ENCODE results near the gene OR6S1. TPM values are rescaled to one million over a fixed set of nuclear protein-coding genes. Genes with fewer than 3 reads are reported as not detected.
"Not testable (repeated sequence)": the region's sequence is repeated elsewhere in the genome, so short reads cannot be mapped to it uniquely, and the experiment has no call there.

Gene OR6S1
- total RNA-seq, 1 donor from 2014 or later, result not detected

GRCh38 chr14:20623798-20624197 lies 17.7 kb downstream of the OR6S1 start:
- Histone ChIP-seq H3K36me3 (no peaks in the 10 kb centered on the region), H3K9me3 (no peaks in the 10 kb centered on the region), H3K4me3 (no peak overlapping the region), H3K4me1 (peaks cover 27% of the 10 kb centered on the region), H3K27ac (no peak overlapping the region), H3K27me3 (no peaks in the 10 kb centered on the region)
- no peak for DNase-seq (ENCODE audit: extremely low spot score in 2 of 2)
- intact Hi-C loops (cut with DNase I), result no loop called here
- no peak for TF ChIP-seq CTCF (IDR thresholded peaks at IDR 0.05)
- TF ChIP-seq POLR2A (IDR thresholded peaks at IDR 0.05), result no peak
- no peak for TF ChIP-seq POLR2AphosphoS5 (IDR thresholded peaks at IDR 0.05; ENCODE audit: insufficient read depth in 1 of 2, low read depth in 1 of 2)

GRCh38 chr14:20622816-20623291 lies 18.6 kb downstream of the OR6S1 start:
- Histone ChIP-seq H3K27ac (no peak overlapping the region), H3K27me3 (no peaks in the 10 kb centered on the region), H3K36me3 (no peaks in the 10 kb centered on the region), H3K4me1 (peaks cover 27% of the 10 kb centered on the region), H3K9me3 (no peaks in the 10 kb centered on the region), H3K4me3 (peak overlapping the region in 1 of 2 donors; percentile 11)
- no peak for DNase-seq (ENCODE audit: extremely low spot score in 2 of 2)
- no peak for TF ChIP-seq POLR2A (IDR thresholded peaks at IDR 0.05)
- TF ChIP-seq CTCF (IDR thresholded peaks at IDR 0.05), result no peak
- TF ChIP-seq POLR2AphosphoS5 (IDR thresholded peaks at IDR 0.05; ENCODE audit: insufficient read depth in 1 of 2, low read depth in 1 of 2), result no peak
- intact Hi-C loops (cut with DNase I), result no loop called here

GRCh38 chr14:20620798-20621478 lies 20.6 kb downstream of the OR6S1 start:
- TF ChIP-seq POLR2AphosphoS5 (IDR thresholded peaks at IDR 0.05; ENCODE audit: insufficient read depth in 1 of 2, low read depth in 1 of 2) (no peak), POLR2A (IDR thresholded peaks at IDR 0.05) (no peak), CTCF (IDR thresholded peaks at IDR 0.05) (no peak)
- Histone ChIP-seq H3K36me3 (no peaks in the 10 kb centered on the region), H3K27ac (no peak overlapping the region), H3K4me3 (no peak overlapping the region), H3K4me1 (peaks cover 14% of the 10 kb centered on the region), H3K27me3 (no peaks in the 10 kb centered on the region), H3K9me3 (no peaks in the 10 kb centered on the region)
- no peak for DNase-seq (ENCODE audit: extremely low spot score in 2 of 2)
- intact Hi-C loops (cut with DNase I), result no loop called here

GRCh38 chr14:20619688-20620087 lies 21.8 kb downstream of the OR6S1 start:
- not testable (repeated sequence) for H3K36me3 ChIP-seq; DNase-seq (ENCODE audit: extremely low spot score in 2 of 2); H3K4me3 ChIP-seq; H3K27me3 ChIP-seq; H3K9me3 ChIP-seq; H3K4me1 ChIP-seq; H3K27ac ChIP-seq
- intact Hi-C loops (cut with DNase I), result loop anchor here (10.0 kb wide), 2 partner anchors 155 to 205 kb away; partner anchors contain the start of genes PIP4P1, PNP and TEP1

- Histone ChIP-seq H3K4me3 (no peak overlapping the region), H3K36me3 (no peaks in the 10 kb centered on the region), H3K27ac (no peak overlapping the region), H3K9me3 (no peaks in the 10 kb centered on the region), H3K27me3 (no peaks in the 10 kb centered on the region), H3K4me1 (peaks cover 16% of the 10 kb centered on the region)
- TF ChIP-seq CTCF (IDR thresholded peaks at IDR 0.05) (no peak), POLR2AphosphoS5 (IDR thresholded peaks at IDR 0.05; ENCODE audit: insufficient read depth in 1 of 2, low read depth in 1 of 2) (no peak), POLR2A (IDR thresholded peaks at IDR 0.05) (no peak)
- no peak for DNase-seq (ENCODE audit: extremely low spot score in 2 of 2)
- intact Hi-C loops (cut with DNase I), result loop anchor here (10.0 kb wide), 2 partner anchors 154 to 204 kb away; partner anchors contain the start of genes PIP4P1, PNP and TEP1
Observed at GRCh38 chr14:20618271-20618749, 23.2 kb downstream of the OR6S1 start.

Measured in vagina (tissue), 2 donors.